ENCODE data around the gene ARHGAP10.
A peak's percentile ranks its signal among the peaks of the same experiment; 100 is the strongest.

The ARHGAP10 gene

GRCh38 chr4:147730333-147730732, 1.6 kb upstream of the ARHGAP10 start:
- POLR2A ChIA-PET (ENCODE audit: low non-redundant PET), result no interaction called here
- DNase-seq (ENCODE audit: low spot score), result no peak
- no peak overlapping the region for H3K27ac ChIP-seq
- CTCF ChIA-PET, result interaction anchor here (0.8 to 1.1 kb wide), 2 partner anchors 43 to 118 kb away, joined by 3 to 4 read pairs; no protein-coding TSS in a partner anchor
- TF ChIP-seq, protein P1, sequence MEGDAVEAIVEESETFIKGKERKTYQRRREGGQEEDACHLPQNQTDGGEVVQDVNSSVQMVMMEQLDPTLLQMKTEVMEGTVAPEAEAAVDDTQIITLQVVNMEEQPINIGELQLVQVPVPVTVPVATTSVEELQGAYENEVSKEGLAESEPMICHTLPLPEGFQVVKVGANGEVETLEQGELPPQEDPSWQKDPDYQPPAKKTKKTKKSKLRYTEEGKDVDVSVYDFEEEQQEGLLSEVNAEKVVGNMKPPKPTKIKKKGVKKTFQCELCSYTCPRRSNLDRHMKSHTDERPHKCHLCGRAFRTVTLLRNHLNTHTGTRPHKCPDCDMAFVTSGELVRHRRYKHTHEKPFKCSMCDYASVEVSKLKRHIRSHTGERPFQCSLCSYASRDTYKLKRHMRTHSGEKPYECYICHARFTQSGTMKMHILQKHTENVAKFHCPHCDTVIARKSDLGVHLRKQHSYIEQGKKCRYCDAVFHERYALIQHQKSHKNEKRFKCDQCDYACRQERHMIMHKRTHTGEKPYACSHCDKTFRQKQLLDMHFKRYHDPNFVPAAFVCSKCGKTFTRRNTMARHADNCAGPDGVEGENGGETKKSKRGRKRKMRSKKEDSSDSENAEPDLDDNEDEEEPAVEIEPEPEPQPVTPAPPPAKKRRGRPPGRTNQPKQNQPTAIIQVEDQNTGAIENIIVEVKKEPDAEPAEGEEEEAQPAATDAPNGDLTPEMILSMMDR (conservative IDR thresholded peaks at IDR 0.05; ENCODE audit: low read depth), result no peak

DNA sequence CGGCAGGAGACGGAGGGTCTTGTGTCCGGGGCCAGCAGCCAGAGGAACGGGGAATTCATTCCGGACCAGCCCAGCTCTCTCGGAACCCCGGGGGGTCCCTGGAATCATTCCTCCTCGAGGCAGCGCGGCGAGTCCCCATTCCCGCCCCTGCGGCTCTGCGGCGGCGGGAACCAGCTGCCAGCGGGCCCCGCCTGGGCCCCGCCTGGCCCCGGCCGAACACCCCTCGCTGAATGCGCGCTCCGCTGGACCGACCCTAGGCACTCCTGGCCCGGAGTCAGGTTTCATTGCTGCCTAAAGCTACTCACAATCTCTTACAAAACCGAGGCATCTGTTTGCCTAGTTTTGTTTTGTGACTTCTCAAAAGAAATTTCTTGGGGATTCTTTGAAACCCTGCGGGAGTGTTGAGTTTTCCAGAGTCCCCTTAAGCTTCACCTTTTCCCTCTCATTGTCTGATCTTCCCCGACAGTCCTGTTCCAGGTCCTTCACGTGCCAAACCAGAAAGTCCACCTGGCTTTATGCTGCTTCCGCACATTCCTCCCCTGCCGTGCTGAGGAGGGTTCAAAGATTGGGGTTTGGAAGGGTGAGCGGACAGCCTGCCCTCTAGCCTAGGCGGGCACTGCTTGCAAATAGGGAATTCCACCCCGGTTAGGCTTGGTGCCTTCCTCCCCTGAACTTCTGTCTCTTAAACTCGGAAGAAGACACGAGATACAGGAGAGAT, 789 bp downstream of the ARHGAP10 start:
- peak; percentile 36 for DNase-seq (ENCODE audit: low spot score)
- TF ChIP-seq, protein P1 (conservative IDR thresholded peaks at IDR 0.05; ENCODE audit: low read depth), result no peak
- peak overlapping the region; percentile 94 for H3K27ac ChIP-seq
- POLR2A ChIA-PET (ENCODE audit: low non-redundant PET), result interaction anchor here (1.0 to 1.1 kb wide), 2 partner anchors 49 to 56 kb away, joined by 3 to 14 read pairs; partner anchors contain the start of gene PRMT9
- CTCF ChIA-PET, result interaction anchor here (0.9 to 2.1 kb wide), 3 partner anchors 23 to 134 kb away, joined by 4 to 15 read pairs (median 4); partner anchors contain the start of gene PRMT9

DNA sequence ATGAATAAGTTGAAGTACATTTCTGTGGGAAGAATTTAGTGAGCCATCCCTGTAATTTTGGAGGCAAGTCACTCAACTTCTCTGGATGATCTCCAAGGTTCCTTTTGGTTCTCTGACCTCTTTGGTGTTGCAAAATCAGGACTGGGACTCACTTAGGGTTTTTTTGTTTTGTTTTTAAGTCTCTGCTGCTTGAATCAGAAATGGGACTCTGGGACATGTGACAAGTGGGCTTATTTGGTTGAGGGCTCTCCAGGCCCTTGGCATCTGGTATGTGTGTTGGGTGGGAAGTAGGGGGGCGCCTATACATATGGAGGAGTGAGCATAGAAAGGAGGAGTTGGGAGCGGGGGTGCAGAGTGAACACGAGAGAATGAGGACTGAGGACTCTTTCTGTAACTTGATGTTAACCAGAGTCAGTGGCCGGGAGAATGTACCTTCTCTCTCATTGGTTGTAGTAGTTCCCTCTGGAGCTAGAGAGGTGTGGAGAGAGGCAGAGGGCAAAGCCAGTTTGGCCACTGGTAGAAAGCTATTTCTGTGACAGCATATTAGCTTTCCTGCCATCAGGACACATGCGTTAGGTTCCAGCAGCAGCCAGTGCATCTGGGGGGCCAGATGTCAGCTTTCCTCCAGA, 1.9 kb downstream of the ARHGAP10 start:
- ChIA-PET CTCF (interaction anchor here (2.1 kb wide), 1 partner anchor 132 kb away, joined by 15 read pairs; no protein-coding TSS in a partner anchor), POLR2A (ENCODE audit: low non-redundant PET) (no interaction called here)
- TF ChIP-seq, protein P1 (conservative IDR thresholded peaks at IDR 0.05; ENCODE audit: low read depth), result no peak
- DNase-seq (ENCODE audit: low spot score), result no peak
- H3K27ac ChIP-seq, result peak overlapping the region; percentile 94

DNA sequence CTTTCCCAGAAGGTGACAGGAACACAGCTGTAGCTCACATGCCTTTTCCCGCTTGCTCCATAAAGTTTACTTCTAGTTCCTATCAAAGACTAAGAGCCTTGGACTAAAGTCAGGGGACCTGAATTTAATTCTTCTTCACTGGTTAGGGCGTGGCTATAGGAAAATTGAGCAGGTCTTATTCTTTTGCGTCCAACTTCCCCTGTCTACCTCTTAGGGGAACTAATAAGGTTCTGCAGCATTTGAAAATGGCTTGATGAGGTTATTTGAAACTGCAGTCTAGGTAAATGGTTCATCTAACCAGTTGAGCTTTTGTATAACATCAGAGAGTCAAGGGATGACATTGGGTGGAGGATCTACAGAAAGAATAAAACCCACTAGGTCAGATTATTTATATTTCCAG, 2.6 kb downstream of the ARHGAP10 start:
- DNase-seq (ENCODE audit: low spot score), result no peak
- ChIA-PET POLR2A (ENCODE audit: low non-redundant PET) (no interaction called here), CTCF (no interaction called here)
- H3K27ac ChIP-seq, result no peak overlapping the region
- TF ChIP-seq, protein P1 (conservative IDR thresholded peaks at IDR 0.05; ENCODE audit: low read depth), result no peak

DNA sequence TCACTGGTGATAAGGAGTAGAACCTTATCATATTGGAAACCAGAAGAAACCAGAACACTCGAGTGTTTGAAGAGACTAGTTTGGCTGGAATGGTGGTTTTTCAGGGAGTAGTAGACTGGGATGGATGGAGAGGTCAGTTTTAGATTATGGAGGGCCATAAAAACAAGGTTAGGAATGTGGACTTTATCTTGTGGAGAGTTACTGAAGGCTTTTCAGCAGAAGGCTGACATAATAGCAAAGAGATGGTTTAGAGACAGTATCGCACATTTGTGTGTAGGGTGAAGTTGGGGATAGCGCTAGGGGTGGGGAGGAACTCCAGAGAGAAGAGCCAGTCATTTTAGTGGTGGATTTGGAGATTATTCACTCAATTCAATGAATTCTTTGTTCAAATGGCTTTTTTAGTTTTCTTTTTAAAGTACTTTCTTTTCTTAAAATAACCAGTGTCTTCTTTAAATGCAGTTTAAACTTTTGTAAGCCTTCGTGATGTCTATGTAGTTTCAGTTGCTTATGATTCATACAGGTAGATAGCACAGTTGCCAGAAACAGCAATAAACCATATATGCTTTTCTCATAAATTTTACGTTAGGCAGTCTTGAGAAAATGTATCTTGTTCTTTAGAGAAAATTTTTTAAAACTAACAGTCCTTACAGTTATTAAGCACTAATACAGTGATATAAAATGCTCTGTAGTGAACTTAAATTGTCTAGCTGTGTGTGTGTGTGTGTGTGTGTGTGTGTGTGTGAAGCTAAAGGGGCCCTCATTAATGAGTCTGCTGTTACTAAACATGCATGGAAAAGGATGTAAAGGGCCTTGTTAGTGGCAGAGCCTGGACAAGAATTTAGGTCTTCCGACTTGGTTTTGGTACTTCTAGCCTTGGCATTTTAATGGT, 3.8 kb downstream of the ARHGAP10 start:
- H3K27ac ChIP-seq, result no peak overlapping the region
- CTCF ChIA-PET, result no interaction called here
- TF ChIP-seq, protein P1 (conservative IDR thresholded peaks at IDR 0.05; ENCODE audit: low read depth), result no peak
- DNase-seq (ENCODE audit: low spot score), result no peak
- POLR2A ChIA-PET (ENCODE audit: low non-redundant PET), result no interaction called here

DNA sequence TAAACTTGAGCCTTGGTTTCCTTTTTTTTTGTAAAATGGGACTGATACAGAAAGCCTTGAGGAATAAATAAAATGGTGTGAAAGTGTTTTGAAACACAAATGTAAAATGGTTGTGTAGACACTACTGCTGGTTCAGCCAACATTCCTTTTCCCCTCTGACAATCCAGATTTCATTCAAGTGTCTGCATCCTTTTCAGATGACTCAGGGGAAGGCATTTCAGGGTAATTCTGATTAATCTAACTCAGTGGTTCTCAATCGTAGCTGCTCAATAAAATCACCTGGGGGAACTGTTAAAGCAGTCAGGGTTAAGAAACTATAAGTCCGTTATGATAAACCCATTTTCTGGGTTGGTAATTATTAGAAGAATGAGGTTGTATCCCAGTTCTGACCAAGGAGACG, 4.6 kb downstream of the ARHGAP10 start:
- TF ChIP-seq, protein P1 (conservative IDR thresholded peaks at IDR 0.05; ENCODE audit: low read depth), result no peak
- peak; percentile 75 for DNase-seq (ENCODE audit: low spot score)
- CTCF ChIA-PET, result interaction anchor here (0.7 kb wide), 1 partner anchor 1103 kb away, joined by 4 read pairs; no protein-coding TSS in a partner anchor
- POLR2A ChIA-PET (ENCODE audit: low non-redundant PET), result no interaction called here
- no peak overlapping the region for H3K27ac ChIP-seq
